Lower lobe of right lung (tissue), 2 donors: ENCODE results near the gene PPP1CC. TPM values are rescaled to one million over a fixed set of nuclear protein-coding genes. Genes with fewer than 3 reads are reported as not detected.
"Not testable (repeated sequence)": the region's sequence is repeated elsewhere in the genome, so short reads cannot be mapped to it uniquely, and the experiment has no call there.

Experiments used
- ATAC-seq, 2 donors: fragments of 200-7000 bp; cut with Tn5 transposase; one replicate each; pipeline ENCODE4 v1.9.1; 2020 to 2022; ENCODE audit warnings: mild to moderate bottlenecking in 2 of 2, moderate library complexity in 2 of 2
- DNase-seq: peaks from one replicate; pipeline ENCODE4 v3.0.0-alpha.2; 2020
- H3K27ac ChIP-seq: fragments of 200-600 bp; one replicate; pipeline ENCODE4 v1.8.0; 2022
- H3K27me3 ChIP-seq: fragments of 200-600 bp; one replicate; pipeline ENCODE4 v1.8.0; 2022; ENCODE audit warnings: low read depth
- H3K36me3 ChIP-seq: fragments of 200-600 bp; one replicate; pipeline ENCODE4 v1.8.0; 2022; ENCODE audit warnings: mild to moderate bottlenecking
- H3K4me1 ChIP-seq: fragments of 200-600 bp; one replicate; pipeline ENCODE4 v1.8.0; 2022
- H3K4me3 ChIP-seq: fragments of 200-600 bp; one replicate; pipeline ENCODE4 v1.8.0; 2022; ENCODE audit warnings: mild to moderate bottlenecking
- H3K9me3 ChIP-seq: fragments of 200-600 bp; one replicate; pipeline ENCODE4 v1.8.0; 2022
- CTCF ChIP-seq: fragments of 200-600 bp; IDR thresholded peaks from one replicate; pipeline ENCODE4 v1.8.0; 2022; ENCODE audit warnings: antibody characterized with exemption, mild to moderate bottlenecking
- intact Hi-C: fragments of 100-400 bp; cut with DNase I; formaldehyde crosslinking; loops from one replicate; pipeline ENCODE4 v1.11.0; 2022
- total RNA-seq: library from RNA; stranded (reverse); fragmentation: NEBNext Ultra II Directional; extraction: Animal tissue kit (Norgen Biotek cat#: 25700); gene quantifications from one replicate; pipeline ENCODE4 v1.2.1, GENCODE V29; 2021
- donor health status: DM: no; HTN: yes; CAD: no; lungs with severe emphysema.

The PPP1CC gene
- total RNA-seq, 1 donor from 2014 or later = 97.8 TPM

- no peak overlapping the region for H3K27ac ChIP-seq
- TF ChIP-seq CTCF = no peak
- DNase-seq (no peak), ATAC-seq (no peak)
- H3K4me3 ChIP-seq = no peak overlapping the region
- H3K4me1 ChIP-seq = peaks cover 65% of the 10 kb centered on the region
- no peaks in the 10 kb centered on the region for H3K9me3 ChIP-seq
- peaks cover 10% of the 10 kb centered on the region for H3K36me3 ChIP-seq
- no peaks in the 10 kb centered on the region for H3K27me3 ChIP-seq
- intact Hi-C loops = no loop called here
These were observed 3.2 kb downstream of the PPP1CC start for GRCh38 chr12:110739488-110739887.

GRCh38 chr12:110737532-110737931 lies 5.2 kb downstream of the PPP1CC start:
- Histone ChIP-seq H3K36me3 (peaks cover 18% of the 10 kb centered on the region), H3K27ac (no peak overlapping the region), H3K27me3 (no peaks in the 10 kb centered on the region), H3K4me1 (peaks cover 69% of the 10 kb centered on the region), H3K4me3 (no peak overlapping the region), H3K9me3 (no peaks in the 10 kb centered on the region)
- DNase-seq (no peak), ATAC-seq (no peak)
- no peak for TF ChIP-seq CTCF
- intact Hi-C loops = no loop called here

- H3K9me3 ChIP-seq, H3K27me3 ChIP-seq, intact Hi-C loops, H3K4me3 ChIP-seq, DNase-seq, H3K27ac ChIP-seq, ATAC-seq: not testable (repeated sequence)
- peaks cover 20% of the 10 kb centered on the region for H3K36me3 ChIP-seq
- peaks cover 74% of the 10 kb centered on the region for H3K4me1 ChIP-seq
These were observed 5.7 kb downstream of the PPP1CC start for GRCh38 chr12:110737016-110737415.

GRCh38 chr12:110733900-110734299 lies 8.8 kb downstream of the PPP1CC start:
- Histone ChIP-seq H3K27ac (no peak overlapping the region), H3K4me3 (no peak overlapping the region), H3K27me3 (no peaks in the 10 kb centered on the region), H3K9me3 (no peaks in the 10 kb centered on the region), H3K36me3 (peaks cover 51% of the 10 kb centered on the region), H3K4me1 (peaks cover 57% of the 10 kb centered on the region)
- no peak for TF ChIP-seq CTCF
- ATAC-seq (no peak), DNase-seq (no peak)
- intact Hi-C loops = no loop called here

- Histone ChIP-seq H3K4me1 (peaks cover 50% of the 10 kb centered on the region), H3K36me3 (peaks cover 58% of the 10 kb centered on the region), H3K27ac (no peak overlapping the region), H3K4me3 (no peak overlapping the region), H3K9me3 (no peaks in the 10 kb centered on the region), H3K27me3 (no peaks in the 10 kb centered on the region)
- ATAC-seq (no peak), DNase-seq (no peak)
- no peak for TF ChIP-seq CTCF
- intact Hi-C loops = no loop called here
These were observed 9.5 kb downstream of the PPP1CC start for GRCh38 chr12:110733089-110733715.

- intact Hi-C loops = no loop called here
- no peak overlapping the region for H3K4me3 ChIP-seq
- H3K27ac ChIP-seq = no peak overlapping the region
- H3K36me3 ChIP-seq = peaks cover 63% of the 10 kb centered on the region
- DNase-seq (no peak), ATAC-seq (no peak)
- peaks cover 44% of the 10 kb centered on the region for H3K4me1 ChIP-seq
- H3K9me3 ChIP-seq = no peaks in the 10 kb centered on the region
- H3K27me3 ChIP-seq = no peaks in the 10 kb centered on the region
- TF ChIP-seq CTCF = no peak
These were observed 10.1 kb downstream of the PPP1CC start for GRCh38 chr12:110732572-110732971.
